HepG2 (cell line): ENCODE results near the gene CCDC57. TPM values are rescaled to one million over a fixed set of nuclear protein-coding genes. Genes with fewer than 3 reads are reported as not detected.
A peak's percentile ranks its signal among the peaks of the same experiment; 100 is the strongest.

Source experiments
- AHR ChIP-seq: IDR thresholded peaks from 2 replicates; pipeline ENCODE4 v1.6.1; 2018; ENCODE audit warnings: missing genetic modification reagents, missing compliant biosample characterization
- CBX2 ChIP-seq, 2 experiments: fragments of 200-600 bp in 1 of 2; sonication (generic); formaldehyde crosslinking in 1 of 2; IDR thresholded peaks; 2 replicates each; pipeline versions ENCODE4 v1.7.0 to v1.8.1; 2018 to 2022; ENCODE audit warnings: low read depth in 2 of 2, low read length in 1 of 2, mild to moderate bottlenecking in 1 of 2, missing genetic modification reagents in 1 of 2
- GLI4 ChIP-seq: sonication (generic); formaldehyde crosslinking; IDR thresholded peaks from 2 replicates; pipeline ENCODE4 v1.5.1; 2020; ENCODE audit warnings: missing genetic modification reagents, mild to moderate bottlenecking, moderate library complexity, borderline replicate concordance
- HIC2 ChIP-seq: sonication (generic); formaldehyde crosslinking; IDR thresholded peaks from 2 replicates; pipeline ENCODE4 v1.9.0; 2022; ENCODE audit warnings: low read depth, missing genetic modification reagents
- HNF4G ChIP-seq, 2 experiments: sonication (generic) in 1 of 2; formaldehyde crosslinking in 1 of 2; IDR thresholded peaks; 2 replicates each; pipeline versions ENCODE4 v1.4.0 to v1.6.1; 2011 to 2020; ENCODE audit warnings: borderline replicate concordance in 2 of 2, low read depth in 2 of 2, mild to moderate bottlenecking in 2 of 2, low read length in 1 of 2, missing genetic modification reagents in 1 of 2, moderate library complexity in 1 of 2
- IKZF4 ChIP-seq: sonication (generic); formaldehyde crosslinking; IDR thresholded peaks from 2 replicates; pipeline ENCODE4 v1.5.1; 2020; ENCODE audit warnings: borderline replicate concordance, mild to moderate bottlenecking, low read depth, missing genetic modification reagents; ENCODE audit errors: not compliant biosample characterization
- MXD4 ChIP-seq: IDR thresholded peaks from 2 replicates; pipeline ENCODE4 v1.6.1; 2016; ENCODE audit warnings: mild to moderate bottlenecking, missing biosample characterization, missing genetic modification reagents
- PHB2 ChIP-seq: fragments of 450-650 bp; IDR thresholded peaks from 2 replicates; pipeline ENCODE4 v1.6.1; 2018; ENCODE audit not compliant: partially characterized antibody
- PHF8 ChIP-seq: sonication (generic); formaldehyde crosslinking; IDR thresholded peaks from 2 replicates; pipeline ENCODE4 v1.5.0; 2020; ENCODE audit warnings: missing genetic modification reagents
- POGK ChIP-seq: sonication (generic); formaldehyde crosslinking; conservative IDR thresholded peaks from 2 replicates; pipeline ENCODE4 v1.8.0; 2022; ENCODE audit warnings: mild to moderate bottlenecking, moderate library complexity, missing genetic modification reagents
- PRMT3 ChIP-seq: sonication (generic); formaldehyde crosslinking; IDR thresholded peaks from 2 replicates; pipeline ENCODE4 v1.8.1; 2022; ENCODE audit warnings: low read depth, mild to moderate bottlenecking, moderate library complexity, missing genetic modification reagents, borderline replicate concordance
- STAG1 ChIP-seq: sonication (generic); formaldehyde crosslinking; IDR thresholded peaks from 2 replicates; pipeline ENCODE4 v1.4.0; 2020; ENCODE audit warnings: missing genetic modification reagents
- ZBTB39 ChIP-seq: sonication (generic); formaldehyde crosslinking; IDR thresholded peaks from 2 replicates; pipeline ENCODE4 v1.5.0; 2020; ENCODE audit warnings: missing genetic modification reagents
- ZNF281 ChIP-seq: sonication (generic); formaldehyde crosslinking; IDR thresholded peaks from 2 replicates; pipeline ENCODE4 v1.4.0; 2020; ENCODE audit warnings: missing genetic modification reagents, borderline replicate concordance
- ZNF770 ChIP-seq: sonication (generic); formaldehyde crosslinking; IDR thresholded peaks from 2 replicates; pipeline ENCODE4 v1.5.0; 2020; ENCODE audit warnings: mild to moderate bottlenecking, missing genetic modification reagents
- polyA plus RNA-seq, 8 experiments: library from polyadenylated mRNA; depleted of rRNA in 3 of 8; stranded (reverse) in 7 of 8; unstranded in 1 of 8; fragments of >200 nt; fragmentation: Illumina TruSeq in 4 of 8; extraction: Trizol in 4 of 8; gene quantifications; 2 replicates each; pipeline versions ENCODE4 v1.2.1 to v1.2.3, GENCODE V29; 2011 to 2016; ENCODE audit warnings: low read depth in 4 of 8, missing spikeins in 1 of 8, mixed read lengths in 1 of 8; ENCODE audit not compliant: insufficient read depth in 1 of 8
- total RNA-seq, 5 experiments: library from RNA; depleted of rRNA; stranded (reverse); fragments of >200 nt; fragmentation: Illumina TruSeq; extraction: Trizol; gene quantifications; 2 replicates each; pipeline ENCODE4 v1.2.3, GENCODE V29; 2016; ENCODE audit warnings: low read depth in 1 of 5

Gene CCDC57
- total and polyA plus RNA-seq, 2 of the 13 experiments (the other 11 are each of a cell fraction or from before 2014, with no cell fraction given) = 59.3 to 59.9 TPM

- TF ChIP-seq MXD4 (CRISPR knock-in tag) = peak; percentile 52
- 0 out of 2 replicates have a peak, but pooled peaks have one; percentile 33 for TF ChIP-seq HIC2 (CRISPR knock-in tag)
- peak; percentile 61; the same call in 1 of the 2 replicates for TF ChIP-seq PHF8 (CRISPR knock-in tag)
- TF ChIP-seq PHB2 = no peak
- TF ChIP-seq ZNF281 = peak; percentile 50
- TF ChIP-seq POGK (CRISPR knock-in tag) = peak; percentile 64
- TF ChIP-seq STAG1 (CRISPR knock-in tag) = peak; percentile 29; the same call in 1 of the 2 replicates
- peak; percentile 86 for TF ChIP-seq ZNF770 (CRISPR knock-in tag)
- TF ChIP-seq PRMT3 (CRISPR knock-in tag) = no peak; the same call in 1 of the 2 replicates
- TF ChIP-seq CBX2 (IDR thresholded peaks at IDR 0.05; ENCODE audit: low read depth, low read length) = no peak
- no peak for TF ChIP-seq CBX2 (CRISPR knock-in tag; IDR thresholded peaks at IDR 0.05; ENCODE audit: low read depth)
- TF ChIP-seq GLI4 (CRISPR knock-in tag) = no peak
- peak; percentile 96 for TF ChIP-seq IKZF4 (CRISPR knock-in tag)
- TF ChIP-seq ZBTB39 (CRISPR knock-in tag) = peak; percentile 27; the same call in 1 of the 2 replicates
- no peak for TF ChIP-seq AHR
- no peak; the same call in 1 of the 2 replicates for TF ChIP-seq HNF4G (IDR thresholded peaks at IDR 0.05; ENCODE audit: borderline replicate concordance, low read depth, low read length)
- peak; percentile 44; the same call in 1 of the 2 replicates for TF ChIP-seq HNF4G (CRISPR knock-in tag; IDR thresholded peaks at IDR 0.05; ENCODE audit: borderline replicate concordance, low read depth)
These were observed 114.3 kb downstream of the CCDC57 start, which contains the start of gene FASN (continued) for GRCh38 chr17:82098169-82098938.
